ENCODE results near the gene ANKRD12.

DNA sequence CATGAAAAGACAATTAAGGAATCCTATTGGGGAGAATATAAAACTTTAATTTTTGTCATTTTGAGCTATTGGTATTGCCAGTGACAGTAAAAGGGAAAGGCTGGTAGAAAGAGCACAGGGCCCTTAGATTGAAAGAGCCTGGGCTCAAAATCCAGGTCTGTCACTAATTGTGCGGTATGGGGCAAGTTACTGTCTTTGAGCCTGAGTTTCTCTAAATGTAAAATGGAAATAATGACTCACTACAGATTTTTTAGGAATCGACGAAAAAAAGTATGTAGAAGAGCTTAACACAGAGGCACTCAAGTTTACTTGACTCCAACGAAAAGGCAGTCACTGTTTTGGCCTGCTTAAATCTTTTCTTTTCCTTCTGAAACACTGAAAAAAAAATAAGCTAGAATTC, 27.1 kb upstream of the ANKRD12 start:
- TF ChIP-seq, protein P1, sequence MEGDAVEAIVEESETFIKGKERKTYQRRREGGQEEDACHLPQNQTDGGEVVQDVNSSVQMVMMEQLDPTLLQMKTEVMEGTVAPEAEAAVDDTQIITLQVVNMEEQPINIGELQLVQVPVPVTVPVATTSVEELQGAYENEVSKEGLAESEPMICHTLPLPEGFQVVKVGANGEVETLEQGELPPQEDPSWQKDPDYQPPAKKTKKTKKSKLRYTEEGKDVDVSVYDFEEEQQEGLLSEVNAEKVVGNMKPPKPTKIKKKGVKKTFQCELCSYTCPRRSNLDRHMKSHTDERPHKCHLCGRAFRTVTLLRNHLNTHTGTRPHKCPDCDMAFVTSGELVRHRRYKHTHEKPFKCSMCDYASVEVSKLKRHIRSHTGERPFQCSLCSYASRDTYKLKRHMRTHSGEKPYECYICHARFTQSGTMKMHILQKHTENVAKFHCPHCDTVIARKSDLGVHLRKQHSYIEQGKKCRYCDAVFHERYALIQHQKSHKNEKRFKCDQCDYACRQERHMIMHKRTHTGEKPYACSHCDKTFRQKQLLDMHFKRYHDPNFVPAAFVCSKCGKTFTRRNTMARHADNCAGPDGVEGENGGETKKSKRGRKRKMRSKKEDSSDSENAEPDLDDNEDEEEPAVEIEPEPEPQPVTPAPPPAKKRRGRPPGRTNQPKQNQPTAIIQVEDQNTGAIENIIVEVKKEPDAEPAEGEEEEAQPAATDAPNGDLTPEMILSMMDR (IDR thresholded peaks at IDR 0.05; ENCODE audit: low read length), result no peak
- TF ChIP-seq EZH2 (IDR thresholded peaks at IDR 0.05; ENCODE audit: borderline replicate concordance, low read length), result no peak

All from OCI-LY1 (cell line).